Measurements from ENCODE around the gene FRAT1. TPM values are rescaled to one million over a fixed set of nuclear protein-coding genes. Genes with fewer than 3 reads are reported as not detected.

FRAT1 gene
- polyA plus RNA-seq, 1 donor from 2014 or later, result 10.8 TPM

DNA sequence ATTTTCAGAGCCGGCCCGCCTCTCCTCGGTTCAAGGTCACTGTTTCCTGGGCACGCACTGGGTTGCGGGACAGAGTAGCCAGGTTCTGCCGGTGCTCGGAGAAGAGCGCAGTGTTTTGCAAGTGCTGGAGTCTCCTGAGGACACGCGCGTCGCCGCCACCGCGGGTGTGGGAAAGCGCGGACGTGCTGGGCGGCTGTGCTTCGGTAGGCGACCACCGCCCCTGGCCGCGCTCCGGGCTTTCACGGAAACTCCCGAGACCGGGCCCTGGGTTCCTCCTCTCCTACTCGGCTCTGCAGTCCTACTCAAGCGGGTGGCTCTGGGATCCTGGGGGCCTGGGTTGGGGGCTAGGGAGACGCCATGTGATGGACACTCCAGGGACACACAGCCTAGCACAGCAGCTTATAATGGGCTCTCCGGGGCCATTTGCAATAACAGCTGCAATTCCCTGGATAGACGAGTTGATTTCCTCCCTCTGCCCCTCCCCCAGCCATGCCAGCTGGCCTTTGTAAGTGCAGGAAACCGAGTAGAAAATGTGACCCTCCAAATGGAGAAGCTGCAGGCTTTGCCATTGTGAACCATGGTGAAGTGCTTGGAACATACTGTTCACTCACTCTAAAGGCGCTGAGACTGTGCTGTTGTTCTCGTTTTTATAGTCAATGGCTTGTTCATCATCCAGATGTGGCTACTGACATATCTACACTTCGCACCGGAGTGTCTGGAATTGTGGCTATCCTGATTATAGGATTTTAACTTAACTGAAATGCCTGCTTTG is 2.1 kb downstream of the FRAT1 start:
- no peaks in the 10 kb centered on the region for H3K36me3 ChIP-seq (ENCODE audit: insufficient read depth, low read length)
- peak overlapping the region; percentile 71 for H3K4me3 ChIP-seq (ENCODE audit: low read length)
- no peaks in the 10 kb centered on the region for H3K9me3 ChIP-seq (ENCODE audit: low read length)
- peaks cover 4% of the 10 kb centered on the region for H3K79me2 ChIP-seq (replicated peaks; ENCODE audit: insufficient read depth, low read length)
- no peaks in the 10 kb centered on the region for H4K20me1 ChIP-seq (ENCODE audit: insufficient read depth)
- peak overlapping the region; percentile 65 for H3K4me2 ChIP-seq (ENCODE audit: low read length)
- TF ChIP-seq TAF1 (IDR thresholded peaks at IDR 0.05; ENCODE audit: low read depth) (no peak), POLR2AphosphoS5 (IDR thresholded peaks at IDR 0.05) (no peak), REST (IDR thresholded peaks at IDR 0.05; ENCODE audit: borderline replicate concordance) (no peak), SMC3 (conservative IDR thresholded peaks at IDR 0.05; ENCODE audit: poor library complexity) (no peak), EP300 (conservative IDR thresholded peaks at IDR 0.05; ENCODE audit: poor library complexity, severe bottlenecking) (no peak), EZH2 (IDR thresholded peaks at IDR 0.05; ENCODE audit: borderline replicate concordance, insufficient read depth, low read length, poor library complexity, severe bottlenecking) (no peak), RAD21 (conservative IDR thresholded peaks at IDR 0.05) (no peak), MXI1 (conservative IDR thresholded peaks at IDR 0.05; ENCODE audit: poor library complexity, severe bottlenecking) (no peak)
- TF ChIP-seq, protein P1, sequence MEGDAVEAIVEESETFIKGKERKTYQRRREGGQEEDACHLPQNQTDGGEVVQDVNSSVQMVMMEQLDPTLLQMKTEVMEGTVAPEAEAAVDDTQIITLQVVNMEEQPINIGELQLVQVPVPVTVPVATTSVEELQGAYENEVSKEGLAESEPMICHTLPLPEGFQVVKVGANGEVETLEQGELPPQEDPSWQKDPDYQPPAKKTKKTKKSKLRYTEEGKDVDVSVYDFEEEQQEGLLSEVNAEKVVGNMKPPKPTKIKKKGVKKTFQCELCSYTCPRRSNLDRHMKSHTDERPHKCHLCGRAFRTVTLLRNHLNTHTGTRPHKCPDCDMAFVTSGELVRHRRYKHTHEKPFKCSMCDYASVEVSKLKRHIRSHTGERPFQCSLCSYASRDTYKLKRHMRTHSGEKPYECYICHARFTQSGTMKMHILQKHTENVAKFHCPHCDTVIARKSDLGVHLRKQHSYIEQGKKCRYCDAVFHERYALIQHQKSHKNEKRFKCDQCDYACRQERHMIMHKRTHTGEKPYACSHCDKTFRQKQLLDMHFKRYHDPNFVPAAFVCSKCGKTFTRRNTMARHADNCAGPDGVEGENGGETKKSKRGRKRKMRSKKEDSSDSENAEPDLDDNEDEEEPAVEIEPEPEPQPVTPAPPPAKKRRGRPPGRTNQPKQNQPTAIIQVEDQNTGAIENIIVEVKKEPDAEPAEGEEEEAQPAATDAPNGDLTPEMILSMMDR (IDR thresholded peaks at IDR 0.05; ENCODE audit: poor library complexity, severe bottlenecking), result no peak
- peak overlapping the region; percentile 65 for H3K27ac ChIP-seq (ENCODE audit: low read length)
- peaks cover 8% of the 10 kb centered on the region for H3F3A ChIP-seq (ENCODE audit: insufficient read depth, low read length, poor library complexity, severe bottlenecking)
- peak overlapping the region; percentile 96 for H3K9ac ChIP-seq (ENCODE audit: low read length)
- no peaks in the 10 kb centered on the region for H3K27me3 ChIP-seq (ENCODE audit: insufficient read depth, low read depth, low read length)
- no peak overlapping the region for H2AFZ ChIP-seq (ENCODE audit: low read depth, low read length)
- H3K9me2 ChIP-seq (ENCODE audit: insufficient read depth, low read length), result no peaks in the 10 kb centered on the region

DNA sequence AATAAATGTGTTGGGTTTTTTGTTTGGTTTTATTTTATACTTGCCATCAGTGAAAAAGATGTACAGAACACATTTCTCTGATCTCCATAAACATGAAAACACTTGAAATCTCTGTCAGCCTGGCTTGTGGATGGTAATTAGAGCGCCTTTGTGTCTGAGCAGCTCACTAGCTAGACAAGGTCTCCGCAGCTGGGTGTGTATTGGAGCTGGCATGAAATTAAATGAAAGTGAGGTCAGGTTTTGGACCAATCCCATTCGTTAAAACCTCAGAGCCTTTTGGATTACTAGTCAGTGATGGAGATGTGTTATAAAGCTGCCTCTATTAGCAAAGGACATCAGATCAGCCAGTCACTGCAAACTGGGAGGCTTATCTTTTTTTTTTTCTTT is 2.7 kb downstream of the FRAT1 start:
- Histone ChIP-seq H3K36me3 (ENCODE audit: insufficient read depth, low read length) (no peaks in the 10 kb centered on the region), H4K20me1 (ENCODE audit: insufficient read depth) (no peaks in the 10 kb centered on the region), H2AFZ (ENCODE audit: low read depth, low read length) (no peak overlapping the region), H3K4me2 (ENCODE audit: low read length) (peak overlapping the region; percentile 65), H3K9me3 (ENCODE audit: low read length) (no peaks in the 10 kb centered on the region), H3K27ac (ENCODE audit: low read length) (peak overlapping the region; percentile 65), H3K79me2 (replicated peaks; ENCODE audit: insufficient read depth, low read length) (peaks cover 4% of the 10 kb centered on the region), H3F3A (ENCODE audit: insufficient read depth, low read length, poor library complexity, severe bottlenecking) (peaks cover 8% of the 10 kb centered on the region), H3K9me2 (ENCODE audit: insufficient read depth, low read length) (no peaks in the 10 kb centered on the region), H3K4me3 (ENCODE audit: low read length) (peak overlapping the region; percentile 71), H3K27me3 (ENCODE audit: insufficient read depth, low read depth, low read length) (no peaks in the 10 kb centered on the region), H3K9ac (ENCODE audit: low read length) (peak overlapping the region; percentile 96)
- TF ChIP-seq RAD21 (conservative IDR thresholded peaks at IDR 0.05), result no peak
- no peak for TF ChIP-seq SMC3 (conservative IDR thresholded peaks at IDR 0.05; ENCODE audit: poor library complexity)
- no peak for TF ChIP-seq REST (IDR thresholded peaks at IDR 0.05; ENCODE audit: borderline replicate concordance)
- peak; percentile 42 for TF ChIP-seq POLR2AphosphoS5 (IDR thresholded peaks at IDR 0.05)
- no peak for TF ChIP-seq MXI1 (conservative IDR thresholded peaks at IDR 0.05; ENCODE audit: poor library complexity, severe bottlenecking)
- TF ChIP-seq, protein P1 (IDR thresholded peaks at IDR 0.05; ENCODE audit: poor library complexity, severe bottlenecking), result no peak
- no peak for TF ChIP-seq TAF1 (IDR thresholded peaks at IDR 0.05; ENCODE audit: low read depth)
